ENCODE data around the gene MMS22L. TPM values are rescaled to one million over a fixed set of nuclear protein-coding genes. Genes with fewer than 3 reads are reported as not detected.

MMS22L gene
- total and polyA plus RNA-seq, 10 of the 15 experiments (the other 5 are each of a cell fraction or from before 2014, with no cell fraction given), result 5.0 to 33.9 (median 18.7) TPM

DNA sequence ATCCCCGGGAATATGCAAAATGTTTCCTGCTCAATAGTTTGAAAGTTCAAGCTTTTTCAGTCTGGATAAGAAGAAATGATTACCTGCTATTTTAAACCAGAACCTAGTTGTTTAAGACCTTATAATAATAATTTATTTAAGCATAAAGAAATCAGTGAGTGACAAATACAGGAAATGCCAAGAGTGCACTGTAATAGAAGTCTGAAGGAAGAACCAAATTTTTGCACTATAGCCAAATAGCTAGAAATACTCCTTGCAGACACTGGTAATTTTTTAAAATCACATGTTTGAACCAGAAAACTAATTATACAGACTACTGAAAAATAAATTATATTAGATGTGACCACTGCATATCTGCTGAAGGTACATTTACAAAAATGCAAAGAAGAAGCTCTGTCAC, 93.2 kb downstream of the MMS22L start:
- H3K27ac ChIP-seq (ENCODE audit: control insufficient read depth, insufficient read depth), result no peak overlapping the region
- no peak overlapping the region for H2AFZ ChIP-seq (ENCODE audit: control insufficient read depth, low read depth, low read length)
- RAD21 ChIA-PET (ENCODE audit: unreplicated experiment), result interaction anchor here (0.6 to 1.9 kb wide), 6 partner anchors 8 to 1192 kb away, joined by 3 to 5 read pairs (median 4); no protein-coding TSS in a partner anchor
- H3K36me3 ChIP-seq (ENCODE audit: control insufficient read depth in 2 of 2, insufficient read depth in 2 of 2, low read length in 1 of 2), result no peaks in the 10 kb centered on the region
- SMC1A ChIA-PET (ENCODE audit: uncharacterized antibody, unreplicated experiment), result interaction anchor here (0.7 to 4.2 kb wide), 13 partner anchors 9 to 208 kb away, joined by 3 to 33 read pairs (median 4); no protein-coding TSS in a partner anchor
- no TSS peak for BruUV-seq (replicated peaks)
- CTCF ChIA-PET, result interaction anchor here (0.7 to 8.3 kb wide), 8 partner anchors 9 to 1819 kb away, joined by 3 to 103 read pairs (median 9); no protein-coding TSS in a partner anchor
- intact Hi-C loops (cut with micrococcal nuclease; ENCODE audit: unreplicated experiment) (no loop called here), in situ Hi-C loops (cut with MboI) (no loop called here)
- FAIRE-seq, result no peak
- H3K4me2 ChIP-seq (ENCODE audit: control insufficient read depth, insufficient read depth), result no peak overlapping the region
- ATAC-seq, result no peak
- H3K4me1 ChIP-seq (ENCODE audit: control insufficient read depth, insufficient read depth, low read length), result no peaks in the 10 kb centered on the region
- TF ChIP-seq, protein P1, sequence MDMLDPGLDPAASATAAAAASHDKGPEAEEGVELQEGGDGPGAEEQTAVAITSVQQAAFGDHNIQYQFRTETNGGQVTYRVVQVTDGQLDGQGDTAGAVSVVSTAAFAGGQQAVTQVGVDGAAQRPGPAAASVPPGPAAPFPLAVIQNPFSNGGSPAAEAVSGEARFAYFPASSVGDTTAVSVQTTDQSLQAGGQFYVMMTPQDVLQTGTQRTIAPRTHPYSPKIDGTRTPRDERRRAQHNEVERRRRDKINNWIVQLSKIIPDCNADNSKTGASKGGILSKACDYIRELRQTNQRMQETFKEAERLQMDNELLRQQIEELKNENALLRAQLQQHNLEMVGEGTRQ (IDR thresholded peaks at IDR 0.05; ENCODE audit: borderline replicate concordance, low read depth, low read length), result no peak
- no peak for TF ChIP-seq EZH2 (IDR thresholded peaks at IDR 0.05; ENCODE audit: borderline replicate concordance, control insufficient read depth, low read depth, low read length)
- TF ChIP-seq BHLHE40 (IDR thresholded peaks at IDR 0.05; ENCODE audit: borderline replicate concordance in 1 of 2, low read depth in 2 of 2, low read length in 1 of 2), result no peak
- TF ChIP-seq KAT2A (conservative IDR thresholded peaks at IDR 0.05; ENCODE audit: control insufficient read depth, low read depth, low read length), result no peak
- no peak for TF ChIP-seq POLR2A (IDR thresholded peaks at IDR 0.05; ENCODE audit: low read depth, low read length)
- no peak for TF ChIP-seq GATAD2B (conservative IDR thresholded peaks at IDR 0.05; ENCODE audit: low read depth)
- no peak for TF ChIP-seq MTA3 (IDR thresholded peaks at IDR 0.05; ENCODE audit: borderline replicate concordance, low read length)
- H4K20me1 ChIP-seq (ENCODE audit: control insufficient read depth, insufficient read depth), result no peaks in the 10 kb centered on the region
- no peaks in the 10 kb centered on the region for H3K9me3 ChIP-seq (replicated peaks; ENCODE audit: control insufficient read depth, insufficient read depth, low read length)
- H3K27me3 ChIP-seq (replicated peaks in 1 of 2; ENCODE audit: control insufficient read depth in 2 of 2, insufficient read depth in 2 of 2, low read length in 1 of 2), result no peaks in the 10 kb centered on the region
- POLR2A ChIA-PET, result interaction anchor here (0.6 to 0.8 kb wide), 3 partner anchors 8 to 47 kb away, joined by 3 to 11 read pairs (median 3); no protein-coding TSS in a partner anchor
- H3K79me2 ChIP-seq (ENCODE audit: control insufficient read depth, insufficient read depth, low read length), result no peaks in the 10 kb centered on the region
- no peak overlapping the region for H3K9ac ChIP-seq (ENCODE audit: control insufficient read depth, insufficient read depth, low read length)
- no peak for DNase-seq (ENCODE audit: low read depth, low spot score)
- WGBS (ENCODE audit: insufficient coverage, insufficient replicate concordance, low lambda C conversion rate, missing lambda C conversion rate), result 43% methylated on average over 1 of the region's 1 CpG
- H3K4me3 ChIP-seq, result no peak overlapping the region
